GM18867 (cell line): ENCODE data around the gene MAMDC2.
A peak's percentile ranks its signal among the peaks of the same experiment; 100 is the strongest.

Experiments
- ATAC-seq: cut with Tn5 transposase; IDR thresholded peaks from one replicate; pipeline ENCODE4 v1.9.1; 2021; ENCODE audit warnings: mild to moderate bottlenecking, moderate library complexity; ENCODE audit not compliant: unreplicated experiment

The MAMDC2 gene

GRCh38 chr9:70101265-70101664 lies 57.6 kb downstream of the MAMDC2 start:
- no peak for ATAC-seq

DNA sequence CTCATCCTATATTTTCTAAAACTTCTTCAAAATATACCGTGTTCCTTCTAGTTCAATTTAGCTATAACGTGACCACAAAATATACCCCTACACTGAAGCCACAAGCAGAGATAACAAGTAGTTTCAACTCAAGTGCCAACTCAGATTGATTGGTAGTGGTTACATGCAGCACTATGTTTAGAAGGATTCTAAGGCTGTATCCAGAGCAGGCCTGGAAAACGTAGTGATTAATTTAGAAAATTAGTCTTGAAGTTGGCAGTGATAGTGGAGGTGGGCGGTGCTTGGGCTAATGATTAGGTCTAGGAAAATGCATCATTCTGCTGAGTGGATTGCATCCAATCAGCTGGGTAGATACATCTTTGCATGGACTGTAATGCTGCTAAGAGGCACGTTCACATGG lies 61.5 kb downstream of the MAMDC2 start:
- no peak for ATAC-seq

- ATAC-seq = no peak
Observed at GRCh38 chr9:70106571-70106970, 62.9 kb downstream of the MAMDC2 start.

- ATAC-seq = no peak
Observed at GRCh38 chr9:70107558-70107957, 63.9 kb downstream of the MAMDC2 start.

DNA sequence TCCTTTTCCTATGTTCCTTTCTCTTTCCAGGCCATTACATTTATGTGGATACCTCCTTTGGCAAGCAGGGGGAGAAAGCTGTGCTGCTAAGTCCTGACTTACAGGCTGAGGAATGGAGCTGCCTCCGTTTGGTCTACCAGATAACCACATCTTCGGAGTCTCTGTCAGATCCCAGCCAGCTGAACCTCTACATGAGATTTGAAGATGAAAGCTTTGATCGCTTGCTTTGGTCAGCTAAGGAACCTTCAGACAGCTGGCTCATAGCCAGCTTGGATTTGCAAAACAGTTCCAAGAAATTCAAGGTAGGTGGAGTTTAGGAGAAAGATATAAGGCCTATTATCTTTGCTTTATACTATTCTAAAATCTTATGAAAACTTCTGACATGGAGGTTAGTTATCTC lies 64.5 kb downstream of the MAMDC2 start:
- ATAC-seq = no peak

DNA sequence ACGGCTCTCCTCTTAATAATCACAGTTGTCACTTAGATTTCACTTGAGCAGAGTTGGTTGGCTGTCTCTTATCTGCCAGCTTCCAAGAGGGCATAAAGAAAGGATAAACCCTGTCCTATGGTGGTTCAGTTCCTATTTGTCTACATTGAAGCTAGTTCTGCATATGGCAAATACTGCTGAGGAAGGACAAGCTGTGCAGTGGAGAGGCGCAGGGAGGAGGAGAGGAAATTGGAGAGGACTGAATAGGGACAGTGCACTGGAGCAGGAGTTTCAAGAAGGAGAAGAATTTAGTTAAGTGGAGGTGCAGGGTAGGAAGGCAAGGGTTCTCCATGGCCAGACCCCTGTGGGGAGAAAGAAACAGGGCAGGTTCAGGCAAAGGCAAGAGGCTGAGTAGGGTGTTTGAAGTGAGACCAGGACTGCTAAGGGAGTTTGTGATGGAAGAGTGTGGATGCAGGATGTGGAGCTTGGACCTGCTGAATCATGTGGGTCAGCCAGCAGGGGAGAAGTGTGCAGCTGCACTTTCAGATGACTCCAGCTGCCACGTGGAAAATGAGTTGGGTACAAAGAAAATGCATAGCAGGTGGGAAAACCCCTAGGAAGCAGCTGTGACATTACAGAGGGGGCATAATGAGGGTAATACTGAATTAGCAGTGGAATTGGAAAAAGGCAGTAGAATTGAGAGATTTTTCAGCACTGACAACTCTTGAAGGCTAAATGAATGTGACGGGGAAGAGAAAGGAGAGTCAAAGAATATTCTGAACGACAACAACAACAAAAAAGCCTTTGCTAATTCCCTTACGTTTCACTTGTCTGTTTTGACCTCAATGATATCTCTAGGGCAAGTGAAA lies 66.8 kb downstream of the MAMDC2 start:
- peak; percentile 29 for ATAC-seq

- ATAC-seq = peak; percentile 83
Observed at GRCh38 chr9:70111042-70111602, 67.5 kb downstream of the MAMDC2 start.

DNA sequence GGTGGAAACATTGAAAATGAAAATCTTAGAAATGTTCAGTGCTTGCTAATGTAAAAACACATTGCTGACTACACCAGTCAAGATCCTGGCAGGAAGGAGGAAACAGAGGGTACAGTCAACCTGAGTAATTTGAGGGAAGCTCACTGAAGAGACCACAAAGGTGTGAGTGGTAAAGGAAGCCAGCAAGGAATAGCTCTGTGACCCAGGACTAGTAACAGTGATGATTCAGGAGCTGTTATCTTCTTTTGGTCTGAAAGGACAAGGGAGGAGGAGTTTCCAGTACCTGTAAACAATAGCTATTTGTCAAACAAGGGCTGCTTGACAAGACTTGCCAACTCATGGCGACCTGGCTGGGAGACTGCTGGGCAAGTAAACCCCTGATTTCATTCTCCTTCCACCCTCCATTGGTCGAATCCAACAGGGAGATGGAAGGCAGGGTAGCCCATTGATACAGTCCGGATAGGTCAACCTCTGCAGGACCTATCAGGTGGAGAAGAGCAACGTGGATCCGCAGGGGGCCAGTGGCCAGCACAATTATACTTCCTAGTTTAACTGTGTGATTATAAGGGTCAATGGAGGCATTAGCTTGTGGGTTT lies 68.1 kb downstream of the MAMDC2 start:
- ATAC-seq = no peak

GRCh38 chr9:70112981-70113380 lies 69.3 kb downstream of the MAMDC2 start:
- no peak for ATAC-seq

GRCh38 chr9:70113403-70114022 lies 69.9 kb downstream of the MAMDC2 start:
- peak; percentile 81 for ATAC-seq

DNA sequence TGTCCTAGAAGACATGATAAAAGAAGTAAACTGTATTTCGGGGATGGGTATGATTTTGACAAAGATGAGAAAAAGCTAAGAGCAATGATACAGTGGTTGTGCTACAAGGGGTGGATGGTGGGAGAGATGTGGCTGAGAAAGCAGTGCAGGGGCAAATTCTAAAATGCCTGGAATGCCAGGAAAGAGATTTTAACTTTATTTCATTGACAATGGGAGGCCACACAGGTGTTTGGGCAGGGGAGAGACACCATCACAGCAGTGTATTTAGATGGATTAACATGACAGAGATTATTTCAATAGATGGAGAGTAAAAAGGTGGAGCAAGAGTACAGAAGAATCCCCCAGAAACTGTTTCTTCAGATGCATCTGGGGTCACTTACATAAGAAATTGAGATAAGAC lies 71.2 kb downstream of the MAMDC2 start:
- ATAC-seq = no peak

GRCh38 chr9:70117835-70118319 lies 74.2 kb downstream of the MAMDC2 start:
- no peak for ATAC-seq

DNA sequence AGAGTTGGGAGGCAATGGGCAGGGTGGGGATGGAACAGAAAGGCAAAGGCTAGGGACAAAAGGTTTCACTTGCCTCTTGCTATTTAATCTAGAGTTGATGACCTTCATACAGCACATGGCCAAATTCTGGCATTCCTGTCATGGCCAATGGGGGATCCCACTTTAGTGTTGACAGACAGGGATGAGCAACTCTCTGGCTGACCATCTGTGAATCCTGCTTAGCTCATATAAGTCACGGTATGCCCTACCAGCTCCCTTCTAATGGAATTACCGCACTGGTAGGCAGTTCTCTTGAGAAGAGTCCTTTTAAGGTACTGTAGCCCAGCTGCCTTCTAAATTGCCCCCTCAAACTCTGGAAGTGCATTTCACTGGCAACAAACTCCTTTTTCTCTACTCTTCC lies 76.1 kb downstream of the MAMDC2 start:
- no peak for ATAC-seq

GRCh38 chr9:70120834-70121510 lies 77.3 kb downstream of the MAMDC2 start:
- no peak for ATAC-seq

DNA sequence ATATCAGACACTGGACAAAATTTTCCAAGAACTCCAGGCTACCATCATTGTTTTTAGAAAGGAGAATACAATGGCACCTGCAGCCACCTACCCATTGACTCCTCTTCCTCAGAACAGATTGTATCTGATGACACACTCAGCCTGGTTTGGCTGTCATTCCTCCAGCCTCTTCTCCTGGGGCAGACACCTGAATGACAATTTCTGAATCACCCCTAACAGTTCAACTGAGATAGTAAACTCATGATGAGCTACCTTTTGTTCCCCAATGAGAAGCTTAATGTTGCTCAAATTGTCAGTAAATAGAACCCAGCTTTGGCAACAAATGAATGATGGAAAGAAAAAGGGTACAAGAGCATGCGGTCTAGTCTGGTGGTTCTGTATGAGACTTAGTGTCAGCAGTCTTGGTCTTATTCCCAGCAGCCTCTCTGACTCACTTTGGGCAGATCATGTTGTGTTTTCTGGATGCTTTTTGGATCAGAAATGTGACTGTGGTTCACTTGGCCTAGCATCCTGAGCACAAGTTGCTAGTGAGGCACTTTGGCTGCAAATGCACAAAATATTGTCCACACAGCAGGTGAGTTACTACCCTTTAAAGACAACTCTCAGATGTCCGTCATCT lies 78.3 kb downstream of the MAMDC2 start:
- ATAC-seq = no peak

- no peak for ATAC-seq
Observed at GRCh38 chr9:70123695-70124094, 80.0 kb downstream of the MAMDC2 start.

DNA sequence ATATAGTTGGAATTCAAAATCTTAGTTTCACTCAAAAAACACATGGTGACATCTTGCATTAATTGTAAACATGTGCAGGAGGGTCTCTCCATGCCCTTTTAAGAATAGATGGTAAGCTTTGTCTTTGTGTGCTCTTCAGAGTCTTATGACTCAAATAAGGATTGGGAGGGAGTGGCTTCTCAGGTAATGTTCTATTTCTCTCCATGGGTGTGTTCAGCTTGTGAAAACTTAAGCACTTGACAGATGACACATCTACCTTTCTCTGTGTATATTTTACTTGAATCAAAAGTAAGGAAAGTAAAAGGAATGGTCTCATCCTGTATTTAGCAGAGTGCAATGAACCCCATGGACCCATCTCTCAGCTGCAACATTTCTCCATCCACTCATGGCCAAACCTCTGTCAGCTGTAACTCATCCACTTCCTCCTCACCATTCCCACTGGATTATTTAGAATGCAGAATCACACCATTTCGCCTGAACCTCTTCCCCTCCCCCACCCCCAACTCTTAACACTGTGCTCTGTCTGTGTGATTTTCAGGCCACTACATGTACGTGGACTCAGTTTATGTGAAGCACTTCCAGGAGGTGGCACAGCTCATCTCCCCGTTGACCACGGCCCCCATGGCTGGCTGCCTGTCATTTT lies 82.1 kb downstream of the MAMDC2 start:
- ATAC-seq = no peak

- no peak for ATAC-seq
Observed at GRCh38 chr9:70127036-70127435, 83.4 kb downstream of the MAMDC2 start.

- no peak for ATAC-seq
Observed at GRCh38 chr9:70127540-70128416, 84.1 kb downstream of the MAMDC2 start.
